GM12801 (cell line): ENCODE data around the gene ENOX1.

ENCODE experiments used
- CTCF ChIP-seq: IDR thresholded peaks from one replicate; pipeline ENCODE4 v1.5.1; 2011; ENCODE audit warnings: control low read depth; ENCODE audit not compliant: insufficient read length; ENCODE audit errors: extremely low read depth

Gene ENOX1

GRCh38 chr13:43316946-43317353, 469.8 kb downstream of the ENOX1 start:
- TF ChIP-seq CTCF = no peak

- TF ChIP-seq CTCF = no peak
Measured at GRCh38 chr13:43316281-43316680, 470.5 kb downstream of the ENOX1 start.

GRCh38 chr13:43315522-43315921, 471.2 kb downstream of the ENOX1 start:
- TF ChIP-seq CTCF = no peak

GRCh38 chr13:43309311-43309710, 477.5 kb downstream of the ENOX1 start:
- TF ChIP-seq CTCF = no peak

GRCh38 chr13:43307921-43308433, 478.8 kb downstream of the ENOX1 start:
- TF ChIP-seq CTCF = no peak

GRCh38 chr13:43307221-43307920, 479.4 kb downstream of the ENOX1 start:
- no peak for TF ChIP-seq CTCF

GRCh38 chr13:43306372-43306771, 480.4 kb downstream of the ENOX1 start:
- no peak for TF ChIP-seq CTCF
